Tibial artery (tissue), 4 donors: ENCODE results near the gene SPAG4.

Experiments
- DNase-seq, 2 donors: peaks; one replicate each; pipeline ENCODE4 v3.0.0-alpha.2; 2019
- H3K27ac ChIP-seq, 2 donors: fragments of 200-600 bp; sonication (generic) in 1 of 2; 1 replicate in 1 of 2; 2 replicates in 1 of 2; pipeline ENCODE4 v1.5.1; 2018 to 2019; ENCODE audit warnings: mild to moderate bottlenecking in 1 of 2
- H3K27me3 ChIP-seq, 2 donors: fragments of 200-600 bp; sonication (generic) in 1 of 2; one replicate each; pipeline versions ENCODE4 v1.5.1 to v1.6.0; 2016 to 2019
- H3K36me3 ChIP-seq, 3 donors: fragments of 200-600 bp; sonication (generic) in 2 of 3; one replicate each; pipeline ENCODE4 v1.5.1; 2016 to 2019; ENCODE audit warnings: mild to moderate bottlenecking in 2 of 3
- H3K4me1 ChIP-seq, 4 donors: fragments of 200-600 bp; sonication (generic) in 2 of 4; 1 replicate in 3 of 4; 2 replicates in 1 of 4; pipeline ENCODE4 v1.5.1; 2016 to 2019
- H3K4me3 ChIP-seq, 2 donors: fragments of 200-600 bp; sonication (generic) in 1 of 2; 1 replicate in 1 of 2; 2 replicates in 1 of 2; pipeline ENCODE4 v1.5.1; 2018 to 2019; ENCODE audit warnings: mild to moderate bottlenecking in 2 of 2
- H3K9me3 ChIP-seq, 3 donors: fragments of 200-600 bp; sonication (generic) in 1 of 3; one replicate each; pipeline ENCODE4 v1.5.1; 2016 to 2019
- CTCF ChIP-seq, 2 experiments: fragments of 200-600 bp in 1 of 2; fragments of 450-650 bp in 1 of 2; IDR thresholded peaks; one replicate each; pipeline ENCODE4 v1.5.1; 2017 to 2019; ENCODE audit warnings: antibody characterized with exemption in 2 of 2, mild to moderate bottlenecking in 1 of 2, moderate library complexity in 1 of 2
- intact Hi-C: fragments of 100-400 bp; cut with DNase I; formaldehyde crosslinking; loops from one replicate; pipeline ENCODE4 v1.15.0; 2023; ENCODE audit warnings: low total_unique reads

Gene SPAG4

DNA sequence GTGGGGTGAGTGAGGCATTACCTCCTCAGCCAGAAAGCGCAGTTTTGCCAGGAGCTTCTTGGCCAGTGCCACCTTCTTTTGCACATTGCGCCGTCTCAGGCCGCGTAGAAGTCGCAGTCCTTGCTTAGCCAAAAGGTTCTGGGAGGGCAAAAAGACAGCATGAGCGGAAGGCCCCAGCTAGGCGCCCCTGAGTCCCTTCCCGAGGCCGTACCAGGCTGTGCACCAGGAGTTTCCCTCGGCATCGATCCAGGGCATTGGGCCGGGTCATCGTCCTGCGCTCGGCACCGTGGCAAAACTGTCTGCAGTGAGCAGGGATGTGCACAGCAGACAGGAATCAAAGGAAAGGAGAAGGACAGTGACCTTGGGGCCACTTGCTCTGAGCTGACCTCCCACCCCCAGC lies 20.2 kb upstream of the SPAG4 start:
- DNase-seq, result peak in 1 of 2 donors; percentile 39
- TF ChIP-seq CTCF (IDR thresholded peaks at IDR 0.05), result no peak
- intact Hi-C loops, result no loop called here
- H3K36me3 ChIP-seq, result no peaks in the 10 kb centered on the region
- peaks cover 0 to 3% (median 2%) of the 10 kb centered on the region in 4 donors for H3K4me1 ChIP-seq
- no peak overlapping the region for H3K4me3 ChIP-seq
- no peak overlapping the region for H3K27ac ChIP-seq
- H3K9me3 ChIP-seq, result no peaks in the 10 kb centered on the region
- peaks cover 0 to 20% of the 10 kb centered on the region in 2 donors for H3K27me3 ChIP-seq

- H3K27ac ChIP-seq, result no peak overlapping the region
- no peaks in the 10 kb centered on the region for H3K36me3 ChIP-seq
- intact Hi-C loops, result no loop called here
- no peaks in the 10 kb centered on the region for H3K9me3 ChIP-seq
- peaks cover 0 to 24% of the 10 kb centered on the region in 2 donors for H3K27me3 ChIP-seq
- TF ChIP-seq CTCF (IDR thresholded peaks at IDR 0.05), result no peak
- no peak overlapping the region for H3K4me3 ChIP-seq
- peaks cover 0 to 8% (median 6%) of the 10 kb centered on the region in 4 donors for H3K4me1 ChIP-seq
- DNase-seq, result no peak
Observed at GRCh38 chr20:35595901-35596300, 19.7 kb upstream of the SPAG4 start.

- H3K4me3 ChIP-seq, result no peak overlapping the region
- intact Hi-C loops, result no loop called here
- no peak for DNase-seq
Observed at GRCh38 chr20:35597186-35597585, 18.4 kb upstream of the SPAG4 start.

DNA sequence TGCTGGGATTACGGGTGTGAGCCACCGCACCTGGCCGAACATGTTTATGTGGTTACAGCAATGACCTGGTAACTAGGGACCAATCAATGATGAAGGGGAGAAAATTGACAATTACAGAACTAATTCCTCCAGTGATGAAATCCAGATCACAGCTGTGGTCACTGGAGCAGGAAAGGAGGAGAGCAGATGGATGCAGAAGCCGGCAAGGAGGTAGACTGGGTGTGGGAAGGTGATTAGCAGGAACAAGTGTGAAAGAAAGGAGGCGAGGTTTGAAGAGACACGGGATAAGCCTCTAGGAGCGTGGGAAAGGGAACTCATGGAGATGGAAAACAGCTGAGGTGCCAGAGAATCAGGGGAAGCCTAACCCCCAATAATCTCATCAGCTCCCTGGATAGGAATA lies 17.2 kb upstream of the SPAG4 start:
- DNase-seq, result peak in 1 of 2 donors; percentile 28
- no peak overlapping the region for H3K27ac ChIP-seq
- no peak for TF ChIP-seq CTCF (IDR thresholded peaks at IDR 0.05)
- no peaks in the 10 kb centered on the region for H3K36me3 ChIP-seq
- H3K9me3 ChIP-seq, result no peaks in the 10 kb centered on the region
- no peak overlapping the region for H3K4me3 ChIP-seq
- peaks cover 0 to 21% (median 19%) of the 10 kb centered on the region in 4 donors for H3K4me1 ChIP-seq
- H3K27me3 ChIP-seq, result peaks cover 0 to 34% of the 10 kb centered on the region in 2 donors
- intact Hi-C loops, result no loop called here

More at GRCh38 chr20:35597186-35597585, 18.4 kb upstream of the SPAG4 start:
- no peak for TF ChIP-seq CTCF (IDR thresholded peaks at IDR 0.05)
- no peaks in the 10 kb centered on the region for H3K9me3 ChIP-seq
- H3K4me1 ChIP-seq, result peaks cover 0 to 21% (median 18%) of the 10 kb centered on the region in 4 donors
- no peak overlapping the region for H3K27ac ChIP-seq
- peaks cover 0 to 33% of the 10 kb centered on the region in 2 donors for H3K27me3 ChIP-seq
- no peaks in the 10 kb centered on the region for H3K36me3 ChIP-seq

GRCh38 chr20:35598899-35599775 lies 16.5 kb upstream of the SPAG4 start:
- no peak overlapping the region for H3K27ac ChIP-seq
- intact Hi-C loops, result no loop called here
- DNase-seq, result peak in 1 of 2 donors; percentile 53
- no peak for TF ChIP-seq CTCF (IDR thresholded peaks at IDR 0.05)
- no peak overlapping the region for H3K4me3 ChIP-seq
- no peaks in the 10 kb centered on the region for H3K36me3 ChIP-seq
- H3K4me1 ChIP-seq, result peaks cover 0 to 21% (median 19%) of the 10 kb centered on the region in 4 donors
- peaks cover 0 to 34% of the 10 kb centered on the region in 2 donors for H3K27me3 ChIP-seq
- no peaks in the 10 kb centered on the region for H3K9me3 ChIP-seq
